Endometrial microvascular endothelial cells (primary cell): ENCODE measurements around the gene PDE7B. TPM values are rescaled to one million over a fixed set of nuclear protein-coding genes. Genes with fewer than 3 reads are reported as not detected.

Source experiments
- in situ Hi-C: cut with HindIII; loops from 2 replicates; pipeline ENCODE4 v1.10.0; 2017; ENCODE audit warnings: low sequenced_read_pairs, low pct_unique_long_range_greater_than_20kb; ENCODE audit errors: inconsistent ontology term
- total RNA-seq: library from RNA; depleted of rRNA; stranded (reverse); fragments of >200 nt; gene quantifications from one replicate; pipeline ENCODE4 v1.2.3, GENCODE V29; 2015; ENCODE audit errors: inconsistent ontology term

Gene PDE7B
- 17.9 TPM for total RNA-seq

DNA sequence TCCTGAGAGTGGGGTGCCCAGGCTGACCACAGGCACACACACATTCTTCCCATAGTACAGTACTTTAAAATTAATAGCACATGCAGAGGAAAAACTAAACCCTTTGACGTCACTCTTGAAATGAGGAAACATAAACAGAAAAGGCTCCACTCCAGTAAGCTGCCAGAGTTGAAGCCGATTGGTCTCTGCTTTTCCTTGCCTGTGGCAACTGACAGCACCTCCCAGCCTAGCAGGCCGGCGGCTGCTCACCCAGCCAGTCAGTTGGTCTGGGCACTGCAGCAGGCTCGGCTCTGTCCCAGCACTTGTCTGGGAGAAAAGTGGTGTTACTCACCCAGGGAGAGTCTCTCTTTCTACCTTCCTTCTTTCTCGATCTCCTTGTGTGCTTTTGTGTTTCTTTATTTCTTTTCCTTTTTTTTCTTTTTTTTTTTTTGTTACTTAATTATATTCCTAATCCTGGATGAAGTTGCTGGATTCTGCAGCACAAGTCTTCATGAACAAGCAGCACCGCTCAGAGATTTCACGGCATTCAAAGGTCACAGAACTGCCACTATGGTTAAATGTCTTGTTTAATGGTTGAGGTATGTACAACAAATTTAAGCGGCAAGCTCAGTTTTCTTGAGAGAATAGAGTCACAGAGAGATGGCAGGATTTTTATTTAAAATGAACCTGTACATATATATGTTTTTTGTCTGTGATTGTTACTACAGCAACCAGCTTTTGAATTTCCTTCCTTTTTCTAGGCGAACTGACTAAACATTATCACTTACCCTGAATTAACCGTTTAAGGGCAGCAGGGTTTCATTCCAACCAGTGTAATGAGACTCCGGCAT lies at the start of gene PDE7B:
Gene PDE7B, plus strand, starts transcription at position 260 of the 830 bp plus-strand sequence.
- in situ Hi-C loops = no loop called here

GRCh38 chr6:135801755-135802465 lies 49.6 kb upstream of the PDE7B start:
- in situ Hi-C loops = no loop called here

DNA sequence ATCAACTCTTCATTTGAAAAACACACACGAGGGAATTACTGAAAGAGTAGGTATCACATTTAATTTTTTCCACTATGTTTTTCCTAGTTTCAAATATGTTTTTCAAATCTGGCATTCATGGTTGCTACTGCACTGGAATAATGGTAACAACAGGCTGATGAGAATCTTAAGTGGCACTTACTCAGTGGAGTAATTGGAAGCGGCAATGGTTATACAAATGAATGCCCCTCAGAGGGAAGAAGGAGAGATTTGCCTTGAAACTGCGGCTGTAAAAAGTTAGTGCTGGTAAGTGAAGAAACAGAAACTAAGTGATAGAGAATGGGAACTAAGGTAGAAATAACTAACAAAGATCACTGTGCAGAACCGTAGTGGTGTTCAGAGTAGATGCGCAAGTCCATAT lies 41.0 kb upstream of the PDE7B start:
- in situ Hi-C loops = no loop called here

GRCh38 chr6:135811170-135811569 lies 40.3 kb upstream of the PDE7B start:
- in situ Hi-C loops = no loop called here

GRCh38 chr6:135811644-135812526 lies 39.6 kb upstream of the PDE7B start:
- in situ Hi-C loops = no loop called here

GRCh38 chr6:135813401-135813800 lies 38.1 kb upstream of the PDE7B start:
- in situ Hi-C loops = no loop called here

DNA sequence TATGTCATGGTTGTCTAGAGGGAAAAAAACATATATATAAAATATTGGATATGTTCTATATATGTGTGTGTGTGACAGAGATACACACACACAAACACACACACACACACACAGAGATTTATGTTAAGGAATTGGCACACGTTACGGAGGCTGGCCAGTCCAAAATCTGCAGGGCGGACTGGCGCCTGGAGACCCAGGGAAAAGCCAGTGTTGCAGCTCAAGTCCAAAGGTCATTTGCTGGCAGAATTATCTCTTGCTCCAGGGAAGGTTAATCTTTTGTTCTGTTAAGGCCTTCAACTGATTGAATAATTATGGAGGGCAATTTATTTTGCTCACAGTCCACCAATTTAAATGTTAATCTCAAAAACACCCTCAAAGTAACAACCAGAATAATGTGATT lies 37.5 kb upstream of the PDE7B start:
- in situ Hi-C loops = no loop called here

GRCh38 chr6:135815216-135815615 lies 36.3 kb upstream of the PDE7B start:
- in situ Hi-C loops = no loop called here

GRCh38 chr6:135817035-135817434 lies 34.5 kb upstream of the PDE7B start:
- in situ Hi-C loops = no loop called here

GRCh38 chr6:135819665-135820064 lies 31.8 kb upstream of the PDE7B start:
- in situ Hi-C loops = no loop called here

- in situ Hi-C loops = no loop called here
Observed at GRCh38 chr6:135820340-135820739, 31.2 kb upstream of the PDE7B start.

- in situ Hi-C loops = no loop called here
Observed at GRCh38 chr6:135823851-135824250, 27.6 kb upstream of the PDE7B start.

DNA sequence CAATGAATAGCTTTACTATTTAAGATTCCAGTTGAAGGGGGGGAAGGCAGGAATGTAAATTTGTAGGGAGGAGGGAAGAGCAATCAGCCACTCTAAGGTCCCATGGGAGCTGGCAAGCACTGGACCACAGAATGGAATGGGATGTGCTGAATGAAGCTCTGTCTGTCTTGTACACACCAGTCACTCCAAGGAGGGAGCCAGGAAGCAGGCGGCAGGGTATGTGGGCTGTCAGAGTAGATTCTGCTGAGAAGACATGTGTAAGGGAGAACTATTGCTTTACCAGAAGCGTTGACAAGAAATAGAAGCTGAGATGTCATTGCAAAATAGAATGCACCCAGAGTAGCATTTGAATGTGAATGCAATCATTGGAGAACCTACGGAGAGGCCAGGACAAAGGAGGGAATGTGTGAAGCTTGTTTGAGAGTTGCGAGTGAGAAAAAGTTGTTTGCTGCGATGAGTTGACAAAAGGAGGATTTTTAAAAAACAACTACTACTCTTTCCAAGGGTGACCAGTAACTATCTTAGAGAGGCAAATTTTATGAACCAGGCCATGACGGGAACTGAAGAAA lies 25.2 kb upstream of the PDE7B start:
- in situ Hi-C loops = no loop called here

DNA sequence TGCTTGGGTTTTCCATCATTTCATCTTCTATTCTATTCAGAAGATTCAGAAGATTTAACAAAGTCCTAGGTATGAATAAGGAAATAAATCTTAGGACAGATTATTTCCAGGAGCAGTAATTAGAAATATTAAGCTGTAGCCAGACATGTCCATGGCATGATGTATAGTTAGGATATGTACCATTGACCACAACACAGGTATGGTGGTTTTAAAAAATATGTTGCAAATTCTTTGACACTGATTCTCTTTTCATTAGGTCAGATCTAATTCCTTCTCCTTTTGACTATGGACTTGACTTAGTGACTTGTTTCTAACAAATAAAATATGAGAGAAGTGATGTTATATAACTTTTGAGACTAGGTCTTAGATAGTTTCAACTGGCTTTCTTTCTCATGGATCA lies 23.5 kb upstream of the PDE7B start:
- in situ Hi-C loops = no loop called here

DNA sequence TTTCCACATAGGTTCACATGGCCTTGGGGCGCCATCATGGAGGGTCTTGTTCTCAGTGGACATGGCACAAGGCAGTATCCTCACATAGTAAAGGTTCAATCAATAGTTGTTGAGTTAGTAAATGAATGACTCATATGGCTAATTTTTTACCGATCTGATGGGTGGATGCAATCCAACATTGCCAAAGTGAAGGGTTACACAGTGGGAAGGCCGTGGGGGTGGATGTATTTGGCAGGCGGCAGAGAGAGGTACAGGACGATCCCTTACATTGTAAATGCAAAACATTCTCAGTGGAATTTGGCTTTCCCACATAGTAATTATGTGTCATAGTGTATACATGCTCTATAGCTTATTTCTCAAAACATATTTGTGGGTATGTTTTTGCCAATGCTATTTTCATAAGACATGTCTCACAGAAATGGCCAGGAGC lies 21.0 kb upstream of the PDE7B start:
- in situ Hi-C loops = no loop called here

GRCh38 chr6:135831016-135831415 lies 20.5 kb upstream of the PDE7B start:
- in situ Hi-C loops = no loop called here

DNA sequence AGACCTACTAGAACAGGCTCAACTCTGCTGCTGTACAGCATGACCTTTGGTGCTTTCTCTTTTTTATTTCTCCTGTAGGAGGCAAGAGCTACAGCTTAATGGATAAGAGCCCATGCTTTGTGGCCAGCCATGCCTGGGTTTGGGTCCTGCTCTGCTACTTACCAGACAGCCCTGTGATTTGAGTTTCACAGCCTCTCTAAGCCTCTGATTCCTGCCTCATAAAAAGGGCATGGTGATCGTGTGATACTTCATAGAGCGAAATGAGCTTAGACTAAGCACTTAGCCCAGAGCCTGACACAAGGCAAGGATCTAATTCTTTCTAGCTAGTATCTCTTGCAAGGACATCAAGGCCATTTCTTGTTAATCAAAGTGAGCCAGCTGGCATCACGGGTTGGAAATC lies 19.3 kb upstream of the PDE7B start:
- in situ Hi-C loops = no loop called here

- in situ Hi-C loops = no loop called here
Observed at GRCh38 chr6:135833771-135834170, 17.7 kb upstream of the PDE7B start.
